ENCODE measurements around the gene CHST8.

DNA sequence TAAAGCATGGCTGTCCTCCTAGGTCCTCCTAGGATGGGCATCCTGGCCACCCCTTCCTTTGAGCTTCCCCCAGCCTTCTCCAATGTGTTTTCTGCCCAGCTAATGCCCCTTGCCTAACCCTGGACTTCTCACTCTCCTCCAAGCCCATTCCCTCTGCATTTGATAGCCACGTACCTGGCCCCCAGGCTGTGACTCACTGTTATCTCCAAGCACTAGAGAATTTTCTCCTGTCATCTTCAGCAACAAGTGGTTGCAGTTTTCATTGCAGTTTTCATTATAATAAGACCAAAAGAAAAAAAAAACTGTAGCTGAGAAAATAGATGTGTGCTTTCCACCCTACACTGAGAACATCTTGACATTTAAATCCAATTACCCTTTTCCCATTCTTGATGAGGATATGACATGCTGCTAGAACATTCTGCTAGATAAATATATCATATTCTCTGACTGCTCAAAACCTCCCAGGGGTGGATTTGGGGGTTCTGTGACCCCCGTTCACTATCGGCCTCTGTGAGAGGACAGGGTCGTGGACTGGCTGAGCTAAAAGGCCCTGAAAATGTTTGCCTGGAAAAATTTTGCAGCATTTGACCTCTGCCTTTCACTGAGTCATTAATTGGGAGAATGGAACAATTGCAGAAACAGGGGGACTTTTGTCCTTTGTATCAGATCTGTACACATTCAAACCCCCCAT is 116.1 kb downstream of the CHST8 start:
- TF ChIP-seq EZH2phosphoT487 (IDR thresholded peaks at IDR 0.05; ENCODE audit: borderline replicate concordance): no peak
- TF ChIP-seq, protein P1, sequence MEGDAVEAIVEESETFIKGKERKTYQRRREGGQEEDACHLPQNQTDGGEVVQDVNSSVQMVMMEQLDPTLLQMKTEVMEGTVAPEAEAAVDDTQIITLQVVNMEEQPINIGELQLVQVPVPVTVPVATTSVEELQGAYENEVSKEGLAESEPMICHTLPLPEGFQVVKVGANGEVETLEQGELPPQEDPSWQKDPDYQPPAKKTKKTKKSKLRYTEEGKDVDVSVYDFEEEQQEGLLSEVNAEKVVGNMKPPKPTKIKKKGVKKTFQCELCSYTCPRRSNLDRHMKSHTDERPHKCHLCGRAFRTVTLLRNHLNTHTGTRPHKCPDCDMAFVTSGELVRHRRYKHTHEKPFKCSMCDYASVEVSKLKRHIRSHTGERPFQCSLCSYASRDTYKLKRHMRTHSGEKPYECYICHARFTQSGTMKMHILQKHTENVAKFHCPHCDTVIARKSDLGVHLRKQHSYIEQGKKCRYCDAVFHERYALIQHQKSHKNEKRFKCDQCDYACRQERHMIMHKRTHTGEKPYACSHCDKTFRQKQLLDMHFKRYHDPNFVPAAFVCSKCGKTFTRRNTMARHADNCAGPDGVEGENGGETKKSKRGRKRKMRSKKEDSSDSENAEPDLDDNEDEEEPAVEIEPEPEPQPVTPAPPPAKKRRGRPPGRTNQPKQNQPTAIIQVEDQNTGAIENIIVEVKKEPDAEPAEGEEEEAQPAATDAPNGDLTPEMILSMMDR (conservative IDR thresholded peaks at IDR 0.05; ENCODE audit: low read length): no peak

All from Loucy (cell line).